Muscle of leg (tissue), 11 donors: ENCODE measurements around the gene KLHL5. TPM values are rescaled to one million over a fixed set of nuclear protein-coding genes. Genes with fewer than 3 reads are reported as not detected.

Source experiments
- DNase-seq: peaks from one replicate; pipeline ENCODE4 v3.0.0; 2013
- H3K27ac ChIP-seq: one replicate; pipeline ENCODE4 v1.5.1; 2013; ENCODE audit warnings: mild to moderate bottlenecking, low read length, control low read depth
- H3K27me3 ChIP-seq: one replicate; pipeline ENCODE4 v1.6.1; 2013; ENCODE audit warnings: low read length; ENCODE audit not compliant: control insufficient read depth, insufficient read depth
- H3K36me3 ChIP-seq: one replicate; pipeline ENCODE4 v1.6.1; 2013; ENCODE audit warnings: low read length; ENCODE audit not compliant: control insufficient read depth, insufficient read depth
- H3K4me1 ChIP-seq: one replicate; pipeline ENCODE4 v1.6.1; 2013; ENCODE audit warnings: low read length; ENCODE audit not compliant: control insufficient read depth, insufficient read depth
- H3K4me3 ChIP-seq: one replicate; pipeline ENCODE4 v1.5.1; 2013; ENCODE audit warnings: low read length, control low read depth
- H3K9me3 ChIP-seq: replicated peaks from 2 replicates; pipeline ENCODE4 v1.6.1; 2013; ENCODE audit warnings: low read depth, low read length; ENCODE audit not compliant: control insufficient read depth
- WGBS: methylation state at CpG from one replicate; pipeline ENCODE4 v1.1.5; 2013; ENCODE audit warnings: missing lambda C conversion rate; ENCODE audit not compliant: insufficient coverage; 5-methylcytosine and 5-hydroxymethylcytosine counted together
- polyA plus RNA-seq, 8 donors: library from polyadenylated mRNA; unstranded; fragments of 120-200 nt; gene quantifications; one replicate each; pipeline versions ENCODE4 v1.2.1 to v1.2.3, GENCODE V29; 2013; ENCODE audit warnings: inconsistent platforms in 1 of 8, low replicate concordance in 1 of 8; ENCODE audit not compliant: insufficient read length in 8 of 8, insufficient read depth in 1 of 8
- total RNA-seq: library from RNA; stranded (reverse); fragments of 120-200 nt; gene quantifications from one replicate; pipeline ENCODE4 v1.2.4, GENCODE V29; 2013

Gene KLHL5
- total and polyA plus RNA-seq, 9 donors, result 13.4 to 22.6 (median 17.8) TPM

GRCh38 chr4:39053983-39054382, 8.0 kb upstream of the KLHL5 start:
- no peaks in the 10 kb centered on the region for H3K27me3 ChIP-seq
- H3K4me1 ChIP-seq, result no peaks in the 10 kb centered on the region
- 67% methylated on average over 1 of the region's 4 CpGs for WGBS
- no peak overlapping the region for H3K27ac ChIP-seq
- H3K9me3 ChIP-seq, result no peaks in the 10 kb centered on the region
- DNase-seq, result no peak
- H3K36me3 ChIP-seq, result no peaks in the 10 kb centered on the region
- H3K4me3 ChIP-seq, result no peak overlapping the region

DNA sequence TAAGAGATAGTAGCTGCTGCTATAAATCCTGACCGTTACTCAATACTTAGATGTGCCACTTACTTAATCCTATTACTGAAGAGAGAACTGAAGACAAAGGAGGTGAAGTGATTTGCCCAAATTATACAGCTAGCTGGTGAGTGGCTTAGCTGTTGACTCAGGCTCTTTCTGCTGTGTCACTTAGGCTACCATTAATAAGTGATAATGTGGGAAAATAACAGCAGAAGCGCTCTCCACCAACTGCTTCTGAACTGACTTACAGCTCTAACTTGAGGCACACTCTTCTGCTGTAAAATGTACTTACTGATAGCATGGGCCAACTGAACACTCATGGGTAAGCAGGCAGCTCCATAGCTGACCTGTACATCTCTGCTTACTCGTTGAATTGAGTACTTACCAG, 7.5 kb upstream of the KLHL5 start:
- no peak overlapping the region for H3K4me3 ChIP-seq
- DNase-seq, result no peak
- H3K9me3 ChIP-seq, result no peaks in the 10 kb centered on the region
- H3K36me3 ChIP-seq, result no peaks in the 10 kb centered on the region
- no peaks in the 10 kb centered on the region for H3K27me3 ChIP-seq
- H3K4me1 ChIP-seq, result no peaks in the 10 kb centered on the region
- WGBS, result no CpG with 5 or more reads among the region's 3 CpGs
- no peak overlapping the region for H3K27ac ChIP-seq

- DNase-seq, result no peak
- H3K4me3 ChIP-seq, result no peak overlapping the region
- no peaks in the 10 kb centered on the region for H3K4me1 ChIP-seq
- no peak overlapping the region for H3K27ac ChIP-seq
- H3K9me3 ChIP-seq, result no peaks in the 10 kb centered on the region
- no peaks in the 10 kb centered on the region for H3K27me3 ChIP-seq
- no peaks in the 10 kb centered on the region for H3K36me3 ChIP-seq
- WGBS, result 100% methylated on average over 2 of the region's 5 CpGs
Measured at GRCh38 chr4:39056023-39056422, 6.0 kb upstream of the KLHL5 start.

DNA sequence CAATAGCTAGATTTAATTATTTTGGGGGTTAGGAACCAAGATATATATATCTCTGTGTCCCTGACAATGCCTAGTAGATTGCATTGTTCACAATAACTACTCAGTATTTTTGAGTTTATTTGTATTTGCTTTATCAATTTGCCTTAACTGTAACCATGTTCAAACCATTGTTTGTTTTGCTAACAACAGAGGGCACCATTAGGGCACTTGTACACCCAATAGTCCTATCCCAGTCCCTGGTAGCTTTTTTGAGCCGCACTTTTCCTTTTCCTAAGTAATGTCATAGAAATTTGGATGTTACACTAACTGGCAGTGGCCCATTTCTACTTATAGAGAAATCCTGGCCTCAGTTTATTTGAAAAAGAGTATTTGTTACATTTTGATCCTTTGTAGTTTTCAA, 575 bp upstream of the KLHL5 start:
- no peak for DNase-seq
- Histone ChIP-seq H3K27me3 (no peaks in the 10 kb centered on the region), H3K27ac (no peak overlapping the region), H3K36me3 (no peaks in the 10 kb centered on the region), H3K4me3 (no peak overlapping the region), H3K4me1 (no peaks in the 10 kb centered on the region), H3K9me3 (no peaks in the 10 kb centered on the region)
- no CpG with 5 or more reads among the region's 1 CpG for WGBS

DNA sequence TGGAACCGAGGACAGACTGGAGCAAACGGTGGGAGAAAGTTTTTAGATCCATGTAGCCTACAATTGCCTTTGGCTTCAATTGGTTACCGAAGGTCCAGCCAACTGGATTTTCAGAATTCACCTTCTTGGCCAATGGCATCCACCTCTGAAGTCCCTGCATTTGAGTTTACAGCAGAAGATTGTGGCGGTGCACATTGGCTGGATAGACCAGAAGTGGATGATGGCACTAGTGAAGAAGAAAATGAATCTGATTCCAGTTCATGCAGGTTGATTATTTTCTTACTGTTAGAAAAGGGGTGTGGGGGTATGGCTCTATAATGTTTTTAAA, 702 bp downstream of the KLHL5 start:
- H3K27ac ChIP-seq, result no peak overlapping the region
- H3K4me1 ChIP-seq, result no peaks in the 10 kb centered on the region
- H3K4me3 ChIP-seq, result no peak overlapping the region
- DNase-seq, result no peak
- no peaks in the 10 kb centered on the region for H3K36me3 ChIP-seq
- no peaks in the 10 kb centered on the region for H3K27me3 ChIP-seq
- no peaks in the 10 kb centered on the region for H3K9me3 ChIP-seq
- WGBS, result 20% methylated on average over 2 of the region's 4 CpGs

- Histone ChIP-seq H3K4me1 (no peaks in the 10 kb centered on the region), H3K9me3 (no peaks in the 10 kb centered on the region), H3K27me3 (no peaks in the 10 kb centered on the region), H3K36me3 (no peaks in the 10 kb centered on the region), H3K27ac (no peak overlapping the region), H3K4me3 (no peak overlapping the region)
- DNase-seq, result no peak
Measured at GRCh38 chr4:39063430-39063829, 1.4 kb downstream of the KLHL5 start.

DNA sequence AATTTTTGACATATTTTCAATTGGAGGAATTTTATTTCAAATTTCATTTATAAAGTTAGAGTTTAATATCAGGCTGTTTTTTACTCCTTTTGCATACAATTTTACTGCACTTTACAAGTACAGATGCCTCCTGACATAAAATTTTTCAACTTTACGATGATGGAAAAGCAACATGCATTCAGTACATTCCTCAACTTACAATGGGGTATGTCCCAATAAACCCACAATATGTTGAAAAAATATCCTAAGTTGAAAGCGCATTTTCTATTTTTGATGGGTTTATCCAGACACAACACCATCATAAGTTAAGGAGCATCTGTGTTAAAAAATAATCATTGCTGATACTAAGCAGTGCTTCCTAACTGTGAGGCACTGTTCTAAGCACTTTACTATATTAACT, 4.3 kb downstream of the KLHL5 start:
- WGBS, result 80% methylated on average over 1 of the region's 2 CpGs

GRCh38 chr4:39067031-39067430, 5.0 kb downstream of the KLHL5 start:
- no peaks in the 10 kb centered on the region for H3K9me3 ChIP-seq
- H3K27ac ChIP-seq, result no peak overlapping the region
- DNase-seq, result no peak
- no peaks in the 10 kb centered on the region for H3K36me3 ChIP-seq
- WGBS, result no CpG with 5 or more reads among the region's 2 CpGs
- no peaks in the 10 kb centered on the region for H3K4me1 ChIP-seq
- no peaks in the 10 kb centered on the region for H3K27me3 ChIP-seq
- H3K4me3 ChIP-seq, result no peak overlapping the region

More for the DNA sequence above, 4.3 kb downstream of the KLHL5 start:
- H3K36me3 ChIP-seq, result no peaks in the 10 kb centered on the region
- no peaks in the 10 kb centered on the region for H3K9me3 ChIP-seq
- no peaks in the 10 kb centered on the region for H3K4me1 ChIP-seq
- H3K4me3 ChIP-seq, result no peak overlapping the region
- no peaks in the 10 kb centered on the region for H3K27me3 ChIP-seq
- DNase-seq, result no peak
- H3K27ac ChIP-seq, result no peak overlapping the region

DNA sequence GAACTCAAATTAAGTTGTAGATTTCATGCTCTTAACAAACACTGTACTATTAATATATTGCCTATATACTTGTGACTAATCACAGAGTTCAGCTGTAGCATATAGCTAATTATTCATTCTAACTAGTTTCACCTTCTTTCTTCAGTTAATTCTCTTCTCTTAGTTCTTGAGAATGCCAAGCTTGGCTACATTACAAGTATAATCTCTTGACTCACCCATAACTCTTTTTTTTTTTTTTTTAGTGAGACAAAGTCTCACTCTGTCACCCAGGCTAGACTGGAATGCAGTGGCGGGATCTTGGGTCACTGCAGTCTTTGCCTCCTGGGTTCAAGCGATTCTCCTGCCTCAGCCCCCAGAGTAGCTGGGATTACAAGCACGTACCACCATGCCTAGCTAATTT, 5.4 kb downstream of the KLHL5 start:
- H3K4me3 ChIP-seq, result no peak overlapping the region
- no peaks in the 10 kb centered on the region for H3K4me1 ChIP-seq
- 100% methylated on average over 1 of the region's 3 CpGs for WGBS
- no peaks in the 10 kb centered on the region for H3K9me3 ChIP-seq
- no peaks in the 10 kb centered on the region for H3K27me3 ChIP-seq
- H3K36me3 ChIP-seq, result no peaks in the 10 kb centered on the region
- no peak for DNase-seq
- H3K27ac ChIP-seq, result no peak overlapping the region

DNA sequence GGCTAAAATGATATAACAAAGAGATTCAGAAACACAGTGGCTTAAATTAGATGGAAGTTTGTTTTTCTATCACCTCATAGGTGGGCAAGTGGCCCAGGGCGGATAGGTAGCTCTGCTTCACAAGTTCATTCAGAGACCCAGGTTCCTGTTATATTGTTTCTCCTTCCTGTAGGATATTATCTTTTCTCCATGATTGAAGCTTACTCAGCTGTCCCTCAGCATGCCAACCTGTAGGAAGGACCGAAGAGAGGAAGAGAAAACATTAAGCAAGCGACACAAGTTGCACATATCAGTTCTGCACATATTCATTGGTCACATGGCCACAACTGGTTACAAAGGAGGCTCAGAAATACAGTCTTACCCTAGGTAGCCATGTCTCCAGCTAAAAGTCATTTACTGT, 6.9 kb downstream of the KLHL5 start:
- Histone ChIP-seq H3K4me1 (no peaks in the 10 kb centered on the region), H3K4me3 (no peak overlapping the region), H3K27me3 (no peaks in the 10 kb centered on the region), H3K27ac (no peak overlapping the region), H3K9me3 (no peaks in the 10 kb centered on the region), H3K36me3 (no peaks in the 10 kb centered on the region)
- no peak for DNase-seq
- WGBS, result no CpG with 5 or more reads among the region's 3 CpGs

DNA sequence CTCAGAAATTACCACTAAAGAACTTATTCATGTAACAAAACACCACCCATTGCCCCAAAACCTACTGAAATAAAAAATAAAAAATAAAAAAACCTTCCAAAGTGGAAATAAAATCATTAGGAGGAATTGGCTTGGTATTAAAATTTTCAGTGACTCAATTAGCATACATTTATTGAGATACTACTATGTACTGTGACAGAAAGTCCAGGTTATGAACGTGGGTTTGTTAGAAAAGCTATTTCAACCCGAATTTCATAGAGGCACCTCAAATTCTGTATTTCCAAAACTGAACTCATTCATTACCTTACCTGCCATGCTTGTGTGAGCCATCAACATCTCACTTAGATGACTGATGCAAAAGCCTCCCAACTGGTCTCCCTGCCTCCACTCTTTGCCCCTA, 16.8 kb downstream of the KLHL5 start:
- Histone ChIP-seq H3K4me3 (no peak overlapping the region), H3K4me1 (no peaks in the 10 kb centered on the region), H3K9me3 (no peaks in the 10 kb centered on the region), H3K27me3 (no peaks in the 10 kb centered on the region), H3K27ac (no peak overlapping the region), H3K36me3 (peaks cover 3% of the 10 kb centered on the region)
- WGBS, result 88% methylated on average over 1 of the region's 2 CpGs
- no peak for DNase-seq
